ENCODE results near the gene STYXL2. TPM values are rescaled to one million over a fixed set of nuclear protein-coding genes. Genes with fewer than 3 reads are reported as not detected.

The STYXL2 gene
- total and polyA plus RNA-seq, 2 experiments from 2014 or later, result 0.17 to 0.40 TPM

DNA sequence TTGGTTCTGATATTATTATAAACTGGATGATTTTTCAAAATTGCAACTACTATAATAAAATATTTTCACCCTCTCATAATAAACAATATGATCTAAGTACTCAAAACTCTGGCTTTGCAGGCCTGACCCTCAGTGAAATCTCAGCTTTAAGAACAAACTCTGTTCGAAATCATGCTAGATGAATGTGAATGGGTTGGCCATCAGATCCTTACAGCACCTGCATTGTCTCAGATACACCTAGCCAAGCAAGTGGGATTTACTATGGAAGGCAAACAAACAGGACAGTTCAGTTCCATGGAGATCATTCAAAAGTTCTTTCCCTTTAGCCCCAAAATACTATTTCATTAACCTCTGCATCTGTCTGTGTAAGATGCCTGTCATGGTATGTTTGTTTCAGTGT, 44.8 kb downstream of the STYXL2 start:
- Histone ChIP-seq H2AFZ (no peak overlapping the region), H3K9me2 (ENCODE audit: insufficient read depth) (no peaks in the 10 kb centered on the region), H3K79me2 (replicated peaks; ENCODE audit: insufficient read depth) (no peaks in the 10 kb centered on the region), H3F3A (replicated peaks; ENCODE audit: low read depth) (no peaks in the 10 kb centered on the region), H3K4me1 (ENCODE audit: insufficient read depth) (peaks cover 60% of the 10 kb centered on the region), H3K27ac (ENCODE audit: low read depth) (no peak overlapping the region), H3K36me3 (ENCODE audit: insufficient read depth) (no peaks in the 10 kb centered on the region), H3K4me3 (no peak overlapping the region), H3K27me3 (ENCODE audit: insufficient read depth) (no peaks in the 10 kb centered on the region), H3K4me2 (peak overlapping the region; percentile 4), H4K20me1 (replicated peaks; ENCODE audit: insufficient read depth) (no peaks in the 10 kb centered on the region)
- Mint-ChIP-seq H3K27me3 (ENCODE audit: insufficient read depth, low read depth, poor library complexity) (peaks cover 1% of the 10 kb centered on the region), H3K9me3 (peaks cover 10% of the 10 kb centered on the region), H3K27ac (no peak overlapping the region; the same call in 1 of the 2 replicates), H3K36me3 (ENCODE audit: low read depth) (peaks cover 8% of the 10 kb centered on the region; the same call in 2 of the 3 replicates), H3K4me3 (no peak overlapping the region), H3K4me1 (peaks cover 43% of the 10 kb centered on the region)
- peak; percentile 66 for ATAC-seq
- TF ChIP-seq, protein P1, sequence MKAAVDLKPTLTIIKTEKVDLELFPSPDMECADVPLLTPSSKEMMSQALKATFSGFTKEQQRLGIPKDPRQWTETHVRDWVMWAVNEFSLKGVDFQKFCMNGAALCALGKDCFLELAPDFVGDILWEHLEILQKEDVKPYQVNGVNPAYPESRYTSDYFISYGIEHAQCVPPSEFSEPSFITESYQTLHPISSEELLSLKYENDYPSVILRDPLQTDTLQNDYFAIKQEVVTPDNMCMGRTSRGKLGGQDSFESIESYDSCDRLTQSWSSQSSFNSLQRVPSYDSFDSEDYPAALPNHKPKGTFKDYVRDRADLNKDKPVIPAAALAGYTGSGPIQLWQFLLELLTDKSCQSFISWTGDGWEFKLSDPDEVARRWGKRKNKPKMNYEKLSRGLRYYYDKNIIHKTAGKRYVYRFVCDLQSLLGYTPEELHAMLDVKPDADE (IDR thresholded peaks at IDR 0.05), result no peak
- no peak for TF ChIP-seq ZNF114 (CRISPR knock-in tag; IDR thresholded peaks at IDR 0.05)
- TF ChIP-seq ZNF331 (CRISPR knock-in tag; IDR thresholded peaks at IDR 0.05; ENCODE audit: low read depth), result no peak
- no peak for TF ChIP-seq POLR2AphosphoS5 (IDR thresholded peaks at IDR 0.05; ENCODE audit: low read depth)
- TF ChIP-seq, protein P2, sequence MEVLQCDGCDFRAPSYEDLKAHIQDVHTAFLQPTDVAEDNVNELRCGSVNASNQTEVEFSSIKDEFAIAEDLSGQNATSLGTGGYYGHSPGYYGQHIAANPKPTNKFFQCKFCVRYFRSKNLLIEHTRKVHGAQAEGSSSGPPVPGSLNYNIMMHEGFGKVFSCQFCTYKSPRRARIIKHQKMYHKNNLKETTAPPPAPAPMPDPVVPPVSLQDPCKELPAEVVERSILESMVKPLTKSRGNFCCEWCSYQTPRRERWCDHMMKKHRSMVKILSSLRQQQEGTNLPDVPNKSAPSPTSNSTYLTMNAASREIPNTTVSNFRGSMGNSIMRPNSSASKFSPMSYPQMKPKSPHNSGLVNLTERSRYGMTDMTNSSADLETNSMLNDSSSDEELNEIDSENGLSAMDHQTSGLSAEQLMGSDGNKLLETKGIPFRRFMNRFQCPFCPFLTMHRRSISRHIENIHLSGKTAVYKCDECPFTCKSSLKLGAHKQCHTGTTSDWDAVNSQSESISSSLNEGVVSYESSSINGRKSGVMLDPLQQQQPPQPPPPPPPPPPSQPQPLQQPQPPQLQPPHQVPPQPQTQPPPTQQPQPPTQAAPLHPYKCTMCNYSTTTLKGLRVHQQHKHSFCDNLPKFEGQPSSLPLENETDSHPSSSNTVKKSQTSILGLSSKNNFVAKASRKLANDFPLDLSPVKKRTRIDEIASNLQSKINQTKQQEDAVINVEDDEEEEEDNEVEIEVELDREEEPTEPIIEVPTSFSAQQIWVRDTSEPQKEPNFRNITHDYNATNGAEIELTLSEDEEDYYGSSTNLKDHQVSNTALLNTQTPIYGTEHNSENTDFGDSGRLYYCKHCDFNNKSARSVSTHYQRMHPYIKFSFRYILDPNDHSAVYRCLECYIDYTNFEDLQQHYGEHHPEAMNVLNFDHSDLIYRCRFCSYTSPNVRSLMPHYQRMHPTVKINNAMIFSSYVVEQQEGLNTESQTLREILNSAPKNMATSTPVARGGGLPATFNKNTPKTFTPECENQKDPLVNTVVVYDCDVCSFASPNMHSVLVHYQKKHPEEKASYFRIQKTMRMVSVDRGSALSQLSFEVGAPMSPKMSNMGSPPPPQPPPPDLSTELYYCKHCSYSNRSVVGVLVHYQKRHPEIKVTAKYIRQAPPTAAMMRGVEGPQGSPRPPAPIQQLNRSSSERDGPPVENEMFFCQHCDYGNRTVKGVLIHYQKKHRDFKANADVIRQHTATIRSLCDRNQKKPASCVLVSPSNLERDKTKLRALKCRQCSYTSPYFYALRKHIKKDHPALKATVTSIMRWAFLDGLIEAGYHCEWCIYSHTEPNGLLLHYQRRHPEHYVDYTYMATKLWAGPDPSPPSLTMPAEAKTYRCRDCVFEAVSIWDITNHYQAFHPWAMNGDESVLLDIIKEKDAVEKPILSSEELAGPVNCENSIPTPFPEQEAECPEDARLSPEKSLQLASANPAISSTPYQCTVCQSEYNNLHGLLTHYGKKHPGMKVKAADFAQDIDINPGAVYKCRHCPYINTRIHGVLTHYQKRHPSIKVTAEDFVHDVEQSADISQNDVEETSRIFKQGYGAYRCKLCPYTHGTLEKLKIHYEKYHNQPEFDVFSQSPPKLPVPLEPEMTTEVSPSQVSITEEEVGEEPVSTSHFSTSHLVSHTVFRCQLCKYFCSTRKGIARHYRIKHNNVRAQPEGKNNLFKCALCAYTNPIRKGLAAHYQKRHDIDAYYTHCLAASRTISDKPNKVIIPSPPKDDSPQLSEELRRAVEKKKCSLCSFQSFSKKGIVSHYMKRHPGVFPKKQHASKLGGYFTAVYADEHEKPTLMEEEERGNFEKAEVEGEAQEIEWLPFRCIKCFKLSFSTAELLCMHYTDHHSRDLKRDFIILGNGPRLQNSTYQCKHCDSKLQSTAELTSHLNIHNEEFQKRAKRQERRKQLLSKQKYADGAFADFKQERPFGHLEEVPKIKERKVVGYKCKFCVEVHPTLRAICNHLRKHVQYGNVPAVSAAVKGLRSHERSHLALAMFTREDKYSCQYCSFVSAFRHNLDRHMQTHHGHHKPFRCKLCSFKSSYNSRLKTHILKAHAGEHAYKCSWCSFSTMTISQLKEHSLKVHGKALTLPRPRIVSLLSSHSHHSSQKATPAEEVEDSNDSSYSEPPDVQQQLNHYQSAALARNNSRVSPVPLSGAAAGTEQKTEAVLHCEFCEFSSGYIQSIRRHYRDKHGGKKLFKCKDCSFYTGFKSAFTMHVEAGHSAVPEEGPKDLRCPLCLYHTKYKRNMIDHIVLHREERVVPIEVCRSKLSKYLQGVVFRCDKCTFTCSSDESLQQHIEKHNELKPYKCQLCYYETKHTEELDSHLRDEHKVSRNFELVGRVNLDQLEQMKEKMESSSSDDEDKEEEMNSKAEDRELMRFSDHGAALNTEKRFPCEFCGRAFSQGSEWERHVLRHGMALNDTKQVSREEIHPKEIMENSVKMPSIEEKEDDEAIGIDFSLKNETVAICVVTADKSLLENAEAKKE (CRISPR knock-in tag; IDR thresholded peaks at IDR 0.05), result no peak
- TF ChIP-seq, protein P3, sequence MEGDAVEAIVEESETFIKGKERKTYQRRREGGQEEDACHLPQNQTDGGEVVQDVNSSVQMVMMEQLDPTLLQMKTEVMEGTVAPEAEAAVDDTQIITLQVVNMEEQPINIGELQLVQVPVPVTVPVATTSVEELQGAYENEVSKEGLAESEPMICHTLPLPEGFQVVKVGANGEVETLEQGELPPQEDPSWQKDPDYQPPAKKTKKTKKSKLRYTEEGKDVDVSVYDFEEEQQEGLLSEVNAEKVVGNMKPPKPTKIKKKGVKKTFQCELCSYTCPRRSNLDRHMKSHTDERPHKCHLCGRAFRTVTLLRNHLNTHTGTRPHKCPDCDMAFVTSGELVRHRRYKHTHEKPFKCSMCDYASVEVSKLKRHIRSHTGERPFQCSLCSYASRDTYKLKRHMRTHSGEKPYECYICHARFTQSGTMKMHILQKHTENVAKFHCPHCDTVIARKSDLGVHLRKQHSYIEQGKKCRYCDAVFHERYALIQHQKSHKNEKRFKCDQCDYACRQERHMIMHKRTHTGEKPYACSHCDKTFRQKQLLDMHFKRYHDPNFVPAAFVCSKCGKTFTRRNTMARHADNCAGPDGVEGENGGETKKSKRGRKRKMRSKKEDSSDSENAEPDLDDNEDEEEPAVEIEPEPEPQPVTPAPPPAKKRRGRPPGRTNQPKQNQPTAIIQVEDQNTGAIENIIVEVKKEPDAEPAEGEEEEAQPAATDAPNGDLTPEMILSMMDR (conservative IDR thresholded peaks at IDR 0.05; ENCODE audit: low read depth in 2 of 2), result no peak
- no peak for TF ChIP-seq NANOG (IDR thresholded peaks at IDR 0.05; ENCODE audit: borderline replicate concordance)
- TF ChIP-seq, protein P4, sequence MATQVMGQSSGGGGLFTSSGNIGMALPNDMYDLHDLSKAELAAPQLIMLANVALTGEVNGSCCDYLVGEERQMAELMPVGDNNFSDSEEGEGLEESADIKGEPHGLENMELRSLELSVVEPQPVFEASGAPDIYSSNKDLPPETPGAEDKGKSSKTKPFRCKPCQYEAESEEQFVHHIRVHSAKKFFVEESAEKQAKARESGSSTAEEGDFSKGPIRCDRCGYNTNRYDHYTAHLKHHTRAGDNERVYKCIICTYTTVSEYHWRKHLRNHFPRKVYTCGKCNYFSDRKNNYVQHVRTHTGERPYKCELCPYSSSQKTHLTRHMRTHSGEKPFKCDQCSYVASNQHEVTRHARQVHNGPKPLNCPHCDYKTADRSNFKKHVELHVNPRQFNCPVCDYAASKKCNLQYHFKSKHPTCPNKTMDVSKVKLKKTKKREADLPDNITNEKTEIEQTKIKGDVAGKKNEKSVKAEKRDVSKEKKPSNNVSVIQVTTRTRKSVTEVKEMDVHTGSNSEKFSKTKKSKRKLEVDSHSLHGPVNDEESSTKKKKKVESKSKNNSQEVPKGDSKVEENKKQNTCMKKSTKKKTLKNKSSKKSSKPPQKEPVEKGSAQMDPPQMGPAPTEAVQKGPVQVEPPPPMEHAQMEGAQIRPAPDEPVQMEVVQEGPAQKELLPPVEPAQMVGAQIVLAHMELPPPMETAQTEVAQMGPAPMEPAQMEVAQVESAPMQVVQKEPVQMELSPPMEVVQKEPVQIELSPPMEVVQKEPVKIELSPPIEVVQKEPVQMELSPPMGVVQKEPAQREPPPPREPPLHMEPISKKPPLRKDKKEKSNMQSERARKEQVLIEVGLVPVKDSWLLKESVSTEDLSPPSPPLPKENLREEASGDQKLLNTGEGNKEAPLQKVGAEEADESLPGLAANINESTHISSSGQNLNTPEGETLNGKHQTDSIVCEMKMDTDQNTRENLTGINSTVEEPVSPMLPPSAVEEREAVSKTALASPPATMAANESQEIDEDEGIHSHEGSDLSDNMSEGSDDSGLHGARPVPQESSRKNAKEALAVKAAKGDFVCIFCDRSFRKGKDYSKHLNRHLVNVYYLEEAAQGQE (IDR thresholded peaks at IDR 0.05; ENCODE audit: unreplicated experiment), result no peak
- no peak for TF ChIP-seq EZH2phosphoT487 (IDR thresholded peaks at IDR 0.05; ENCODE audit: unreplicated experiment)
- no peak for TF ChIP-seq EZH2 (IDR thresholded peaks at IDR 0.05; ENCODE audit: low read depth, unreplicated experiment)
- no peak for TF ChIP-seq STAT1 (IDR thresholded peaks at IDR 0.05; ENCODE audit: unreplicated experiment)
- TF ChIP-seq JUNB (IDR thresholded peaks at IDR 0.05; ENCODE audit: unreplicated experiment), result no peak
- no peak for TF ChIP-seq CREB1 (CRISPR knock-in tag; IDR thresholded peaks at IDR 0.05; ENCODE audit: low read depth)
- DNase-seq (ENCODE audit: low spot score), result peak; percentile 35
